Measurements from ENCODE around the gene ZNF3.

ZNF3 gene

DNA sequence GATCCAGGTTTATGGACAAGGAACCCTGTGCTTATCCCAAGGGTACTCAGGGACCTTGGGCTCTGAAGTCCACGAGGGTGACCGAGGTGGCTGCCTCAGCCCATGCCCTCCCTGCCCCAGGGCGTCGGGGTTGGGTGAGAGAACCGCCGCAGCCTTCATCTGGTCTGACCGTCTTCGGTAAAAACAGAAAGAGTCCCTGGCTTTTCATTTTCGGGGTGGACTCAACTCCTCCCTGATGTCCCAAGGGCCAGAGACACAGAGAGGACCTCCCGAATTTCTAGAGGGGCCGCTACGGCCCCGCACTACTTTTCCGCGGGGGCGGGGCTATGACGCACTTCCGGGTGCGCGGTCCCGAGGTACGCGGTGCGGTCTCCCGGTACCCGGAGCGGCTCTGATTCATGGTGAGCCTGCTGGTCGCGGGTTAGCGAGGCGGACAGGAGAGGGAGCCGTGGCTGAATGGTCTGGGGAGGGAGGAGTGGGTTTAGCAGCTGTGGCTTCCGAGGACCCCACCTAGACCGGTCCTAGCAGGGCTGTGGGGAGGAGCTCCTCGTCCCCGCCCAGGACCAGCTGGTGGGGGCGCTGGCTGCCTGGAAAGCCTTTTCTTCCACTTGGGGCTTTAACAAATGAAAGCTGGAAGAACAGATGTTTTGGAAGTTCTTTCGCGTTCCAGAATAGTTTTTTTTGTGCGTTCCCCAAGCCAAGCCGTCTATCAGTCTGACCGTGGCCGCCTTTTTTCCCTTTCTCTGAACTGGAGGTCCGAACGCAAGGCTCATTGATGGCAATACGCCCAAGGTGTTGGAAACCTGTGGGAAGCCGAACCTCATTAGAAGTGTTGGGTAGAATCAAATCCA lies 31.9 kb downstream of the ZNF3 start, which contains the start of gene ZSCAN21:
TSS of gene ZSCAN21 (plus strand) at position 334 of the 851 bp plus-strand sequence. CDS start 7,233 bp downstream, outside the sequence.
- no peak for FAIRE-seq

- FAIRE-seq, result no peak
Measured at GRCh38 chr7:100048680-100049079, 32.8 kb downstream of the ZNF3 start.

DNA sequence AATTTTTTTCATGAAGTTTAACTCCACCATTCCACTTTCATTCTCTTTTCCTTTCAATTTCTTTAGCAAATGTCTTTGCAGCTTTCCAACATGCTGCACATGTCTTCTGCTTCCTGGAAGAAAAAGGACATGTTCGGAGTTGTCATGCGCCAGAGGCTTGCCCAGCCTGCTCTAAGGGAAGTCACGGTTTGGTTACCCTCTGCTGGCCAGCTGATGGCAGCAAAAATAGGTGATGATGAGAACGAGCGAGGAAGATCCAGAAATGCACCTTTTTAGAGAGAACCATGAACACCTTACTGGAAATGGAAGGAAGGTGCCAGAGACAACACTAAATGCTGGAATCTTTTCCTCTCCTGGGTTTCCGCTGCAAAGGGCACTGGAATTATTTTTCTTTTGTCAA lies 36.8 kb downstream of the ZNF3 start:
- FAIRE-seq, result no peak

- FAIRE-seq, result no peak
Measured at GRCh38 chr7:100040575-100040974, 40.9 kb downstream of the ZNF3 start.

- no peak for FAIRE-seq
Measured at GRCh38 chr7:100038326-100038725, 43.2 kb downstream of the ZNF3 start.

GRCh38 chr7:100035876-100036275 lies 45.6 kb downstream of the ZNF3 start:
- no peak for FAIRE-seq

DNA sequence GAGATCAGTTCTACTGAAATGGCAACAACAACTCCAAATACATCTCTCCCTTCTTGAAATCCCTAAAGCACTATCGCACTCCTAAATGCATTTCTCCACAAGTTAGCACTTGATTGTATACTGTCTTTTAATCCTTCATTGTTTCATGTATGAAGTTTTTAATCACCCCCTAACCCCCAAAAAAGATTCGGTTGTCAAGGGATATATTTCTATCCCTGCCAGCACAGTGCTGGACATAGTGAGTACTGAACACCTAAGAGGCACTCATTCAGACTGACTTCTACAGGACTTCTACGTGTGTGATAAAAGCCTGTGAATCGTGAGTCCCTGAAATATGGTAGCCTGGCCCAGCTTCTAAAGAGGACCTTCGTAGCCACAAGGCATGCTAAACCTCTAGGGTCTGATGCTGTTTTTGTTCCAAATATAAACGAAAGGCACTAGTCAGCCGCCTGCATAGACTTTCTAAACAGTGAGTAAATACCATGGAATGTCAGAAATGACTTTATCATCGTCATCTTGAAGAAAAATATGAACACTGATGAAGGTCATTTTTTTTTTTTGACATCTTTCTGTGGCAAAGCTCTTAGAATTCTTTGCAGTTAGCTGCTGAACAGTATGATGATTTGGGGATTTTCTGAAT lies 46.5 kb downstream of the ZNF3 start:
- FAIRE-seq, result no peak

DNA sequence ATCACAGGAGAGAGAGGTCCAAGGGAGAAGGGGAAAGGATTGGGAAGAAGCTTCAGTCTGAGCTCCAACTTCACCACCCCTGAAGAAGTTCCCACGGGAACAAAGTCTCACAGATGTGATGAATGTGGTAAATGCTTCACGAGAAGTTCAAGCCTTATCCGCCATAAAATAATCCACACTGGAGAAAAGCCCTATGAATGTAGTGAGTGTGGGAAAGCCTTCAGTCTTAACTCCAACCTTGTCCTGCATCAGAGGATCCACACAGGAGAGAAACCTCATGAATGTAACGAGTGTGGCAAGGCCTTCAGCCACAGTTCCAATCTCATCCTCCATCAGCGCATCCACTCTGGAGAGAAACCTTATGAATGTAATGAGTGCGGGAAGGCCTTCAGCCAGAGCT lies 48.0 kb downstream of the ZNF3 start:
- FAIRE-seq, result no peak

DNA sequence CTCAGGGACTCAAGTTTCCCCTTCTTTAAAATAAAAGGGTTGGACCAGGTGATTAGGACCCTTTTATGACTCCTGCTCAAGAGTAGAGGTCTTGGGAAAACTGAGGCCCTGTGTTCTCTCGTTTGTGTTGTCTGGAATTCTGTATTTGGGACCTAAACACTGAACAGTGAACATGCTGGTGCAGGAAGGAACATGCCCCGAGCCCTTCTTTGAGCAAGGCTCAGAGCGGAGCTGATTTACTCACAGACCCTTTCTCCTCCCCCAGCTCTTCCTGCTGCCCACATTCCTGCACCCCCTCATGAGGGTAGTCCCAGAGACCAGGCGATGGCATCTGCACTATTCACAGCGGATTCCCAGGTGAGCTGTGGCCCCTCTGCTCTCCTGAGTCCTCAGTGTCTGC lies 51.9 kb downstream of the ZNF3 start:
- no peak for FAIRE-seq

DNA sequence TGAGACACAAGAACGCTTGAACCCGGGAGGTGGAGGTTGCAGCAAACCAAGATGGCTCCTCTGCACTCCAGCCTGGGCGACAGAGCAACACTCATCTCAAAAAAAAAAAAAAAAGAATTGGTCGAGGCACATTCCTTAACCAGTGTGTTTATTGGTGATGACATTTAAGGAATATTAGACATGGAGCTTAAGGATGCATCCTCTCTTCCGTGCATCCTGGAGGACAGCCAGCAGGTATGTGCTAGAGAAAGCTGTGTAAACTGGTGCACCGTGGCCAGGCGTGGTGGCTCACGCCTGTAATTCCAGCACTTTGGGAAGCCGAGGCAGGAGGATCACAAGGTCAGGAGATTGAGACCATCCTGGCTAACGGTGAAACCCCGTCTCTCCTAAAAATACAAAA lies 54.3 kb downstream of the ZNF3 start:
- no peak for FAIRE-seq

DNA sequence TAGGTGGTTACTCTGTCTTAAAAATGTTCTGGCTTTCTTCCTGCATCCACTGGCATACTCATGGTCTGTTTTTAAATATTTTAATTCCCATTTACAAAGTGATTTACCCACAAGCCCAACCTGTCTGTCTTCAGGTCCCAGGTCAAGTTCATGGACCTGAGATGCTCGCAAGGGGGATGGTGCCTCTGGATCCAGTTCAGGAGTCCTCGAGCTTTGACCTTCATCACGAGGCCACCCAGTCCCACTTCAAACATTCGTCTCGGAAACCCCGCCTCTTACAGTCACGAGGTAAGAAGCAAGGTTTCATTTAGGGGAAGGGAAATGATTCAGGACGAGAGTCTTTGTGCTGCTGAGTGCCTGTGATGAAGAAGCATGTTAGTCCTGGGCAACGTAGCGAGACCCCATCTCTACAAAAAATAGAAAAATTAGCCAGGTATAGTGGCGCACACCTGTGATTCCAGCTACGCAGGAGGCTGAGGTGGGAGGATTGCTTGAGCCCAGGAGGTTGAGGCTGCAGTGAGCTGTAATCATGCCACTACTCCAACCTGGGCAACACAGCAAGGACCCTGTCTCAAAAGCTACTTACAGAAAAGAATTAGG lies 57.4 kb downstream of the ZNF3 start:
- no peak for FAIRE-seq

DNA sequence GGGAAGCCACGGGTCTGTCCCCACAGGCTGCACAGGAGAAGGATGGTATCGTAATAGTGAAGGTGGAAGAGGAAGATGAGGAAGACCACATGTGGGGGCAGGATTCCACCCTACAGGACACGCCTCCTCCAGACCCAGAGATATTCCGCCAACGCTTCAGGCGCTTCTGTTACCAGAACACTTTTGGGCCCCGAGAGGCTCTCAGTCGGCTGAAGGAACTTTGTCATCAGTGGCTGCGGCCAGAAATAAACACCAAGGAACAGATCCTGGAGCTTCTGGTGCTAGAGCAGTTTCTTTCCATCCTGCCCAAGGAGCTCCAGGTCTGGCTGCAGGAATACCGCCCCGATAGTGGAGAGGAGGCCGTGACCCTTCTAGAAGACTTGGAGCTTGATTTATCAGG lies 58.0 kb downstream of the ZNF3 start:
- FAIRE-seq, result no peak

GRCh38 chr7:100022621-100023020 lies 58.9 kb downstream of the ZNF3 start:
- FAIRE-seq, result no peak

- FAIRE-seq, result no peak
Measured at GRCh38 chr7:100021297-100021696, 60.2 kb downstream of the ZNF3 start.
